HepG2 (cell line): ENCODE results near the gene MCRIP2. TPM values are rescaled to one million over a fixed set of nuclear protein-coding genes. Genes with fewer than 3 reads are reported as not detected.

ENCODE experiments used
- AFF4 ChIP-seq: sonication (generic); formaldehyde crosslinking; IDR thresholded peaks from 2 replicates; pipeline ENCODE4 v1.4.0; 2020; ENCODE audit warnings: missing genetic modification reagents
- ATF1 ChIP-seq: IDR thresholded peaks from 2 replicates; pipeline ENCODE4 v1.6.1; 2016; ENCODE audit warnings: mild to moderate bottlenecking, control low read depth
- HNF4G ChIP-seq, 2 experiments: sonication (generic) in 1 of 2; formaldehyde crosslinking in 1 of 2; IDR thresholded peaks; 2 replicates each; pipeline versions ENCODE4 v1.4.0 to v1.6.1; 2011 to 2020; ENCODE audit warnings: borderline replicate concordance in 2 of 2, low read depth in 2 of 2, mild to moderate bottlenecking in 2 of 2, low read length in 1 of 2, missing genetic modification reagents in 1 of 2, moderate library complexity in 1 of 2
- KAT7 ChIP-seq: IDR thresholded peaks from 2 replicates; pipeline ENCODE4 v1.6.1; 2018; ENCODE audit warnings: borderline replicate concordance, missing compliant biosample characterization
- KMT2A ChIP-seq: sonication (generic); formaldehyde crosslinking; IDR thresholded peaks from 2 replicates; pipeline ENCODE4 v1.4.0; 2020; ENCODE audit warnings: missing genetic modification reagents
- MYPOP ChIP-seq: sonication (generic); formaldehyde crosslinking; IDR thresholded peaks from 2 replicates; pipeline ENCODE4 v1.8.1; 2023; ENCODE audit warnings: mild to moderate bottlenecking, moderate library complexity, missing genetic modification reagents
- NCOA2 ChIP-seq: sonication (generic); formaldehyde crosslinking; IDR thresholded peaks from 2 replicates; pipeline ENCODE4 v1.8.0; 2022; ENCODE audit warnings: inconsistent platforms
- NFYC ChIP-seq: IDR thresholded peaks from 2 replicates; pipeline ENCODE4 v1.6.1; 2016; ENCODE audit warnings: missing genetic modification reagents, missing compliant biosample characterization
- NR2F2 ChIP-seq: IDR thresholded peaks from 2 replicates; pipeline ENCODE4 v1.6.1; 2012; ENCODE audit warnings: low read depth, inconsistent platforms, borderline replicate concordance
- RBM39 ChIP-seq: fragments of 200-400 bp; formaldehyde crosslinking; IDR thresholded peaks from one replicate; pipeline ENCODE4 v1.6.1; 2018; ENCODE audit warnings: antibody characterized with exemption, mild to moderate bottlenecking, low read depth, low read length; ENCODE audit not compliant: poor library complexity, severe bottlenecking
- RFXAP ChIP-seq: sonication (generic); formaldehyde crosslinking; IDR thresholded peaks from 2 replicates; pipeline ENCODE4 v1.4.0; 2020; ENCODE audit warnings: missing genetic modification reagents, borderline replicate concordance
- SALL2 ChIP-seq: sonication (generic); formaldehyde crosslinking; IDR thresholded peaks from 2 replicates; pipeline ENCODE4 v1.8.1; 2023; ENCODE audit warnings: mild to moderate bottlenecking, missing genetic modification reagents, inconsistent platforms
- ZBTB7A ChIP-seq: sonication (generic); formaldehyde crosslinking; IDR thresholded peaks from 2 replicates; pipeline ENCODE4 v1.8.0; 2022; ENCODE audit warnings: mild to moderate bottlenecking, missing genetic modification reagents
- ZNF143 ChIP-seq: sonication (generic); formaldehyde crosslinking; IDR thresholded peaks from 2 replicates; pipeline ENCODE4 v1.4.0; 2020; ENCODE audit warnings: missing genetic modification reagents
- ZNF317 ChIP-seq: sonication (generic); formaldehyde crosslinking; IDR thresholded peaks from 2 replicates; pipeline ENCODE4 v1.5.0; 2020; ENCODE audit warnings: mild to moderate bottlenecking, missing genetic modification reagents
- ZNF326 ChIP-seq: sonication (generic); formaldehyde crosslinking; IDR thresholded peaks from 2 replicates; pipeline ENCODE4 v1.4.0; 2020; ENCODE audit warnings: missing genetic modification reagents, borderline replicate concordance
- ZNF562 ChIP-seq: sonication (generic); formaldehyde crosslinking; IDR thresholded peaks from 2 replicates; pipeline ENCODE4 v1.8.0; 2022; ENCODE audit warnings: missing genetic modification reagents, borderline replicate concordance
- ZNF609 ChIP-seq: sonication (generic); formaldehyde crosslinking; IDR thresholded peaks from 2 replicates; pipeline ENCODE4 v1.4.0; 2020; ENCODE audit warnings: mild to moderate bottlenecking, missing genetic modification reagents, borderline replicate concordance
- ZNF788 ChIP-seq: sonication (generic); formaldehyde crosslinking; IDR thresholded peaks from 2 replicates; pipeline ENCODE4 v1.5.0; 2020; ENCODE audit warnings: mild to moderate bottlenecking, missing genetic modification reagents, borderline replicate concordance
- polyA plus RNA-seq, 8 experiments: library from polyadenylated mRNA; depleted of rRNA in 3 of 8; stranded (reverse) in 7 of 8; unstranded in 1 of 8; fragments of >200 nt; fragmentation: Illumina TruSeq in 4 of 8; extraction: Trizol in 4 of 8; gene quantifications; 2 replicates each; pipeline versions ENCODE4 v1.2.1 to v1.2.3, GENCODE V29; 2011 to 2016; ENCODE audit warnings: low read depth in 4 of 8, missing spikeins in 1 of 8, mixed read lengths in 1 of 8; ENCODE audit not compliant: insufficient read depth in 1 of 8
- total RNA-seq, 5 experiments: library from RNA; depleted of rRNA; stranded (reverse); fragments of >200 nt; fragmentation: Illumina TruSeq; extraction: Trizol; gene quantifications; 2 replicates each; pipeline ENCODE4 v1.2.3, GENCODE V29; 2016; ENCODE audit warnings: low read depth in 1 of 5

The MCRIP2 gene
- total and polyA plus RNA-seq, 2 of the 13 experiments (the other 11 are each of a cell fraction or from before 2014, with no cell fraction given): 39.6 to 76.7 TPM

GRCh38 chr16:667780-668518 lies 26.3 kb downstream of the MCRIP2 start, which contains the start of gene RHOT2 (continued):
- TF ChIP-seq ZNF326 (no peak), RBM39 (peak; percentile 10), AFF4 (CRISPR knock-in tag) (no peak; the same call in 1 of the 2 replicates), HNF4G (IDR thresholded peaks at IDR 0.05; ENCODE audit: borderline replicate concordance, low read depth, low read length) (peak; percentile 8; the same call in 1 of the 2 replicates), HNF4G (CRISPR knock-in tag; IDR thresholded peaks at IDR 0.05; ENCODE audit: borderline replicate concordance, low read depth) (peak; percentile 73; the same call in 1 of the 2 replicates), MYPOP (CRISPR knock-in tag) (peak; percentile 73; the same call in 1 of the 2 replicates), NCOA2 (CRISPR knock-in tag) (peak; percentile 61; the same call in 1 of the 2 replicates), ZBTB7A (CRISPR knock-in tag) (0 out of 2 replicates have a peak, but pooled peaks have one; percentile 67), NFYC (0 out of 2 replicates have a peak, but pooled peaks have one; percentile 12), RFXAP (peak; percentile 92; the same call in 1 of the 2 replicates), ZNF609 (CRISPR knock-in tag) (no peak), KMT2A (CRISPR knock-in tag) (peak; percentile 53; the same call in 1 of the 2 replicates), ZNF317 (CRISPR knock-in tag) (0 out of 2 replicates have a peak, but pooled peaks have one; percentile 35), ZNF788 (CRISPR knock-in tag) (peak; percentile 86; the same call in 1 of the 2 replicates), SALL2 (CRISPR knock-in tag) (peak; percentile 91), ZNF562 (CRISPR knock-in tag) (no peak), NR2F2 (no peak; the same call in 1 of the 2 replicates), ZNF143 (CRISPR knock-in tag) (peak; percentile 65; the same call in 1 of the 2 replicates), KAT7 (CRISPR knock-in tag) (peak; percentile 81), ATF1 (CRISPR knock-in tag) (no peak)
